ENCODE results near the gene SUN1. TPM values are rescaled to one million over a fixed set of nuclear protein-coding genes. Genes with fewer than 3 reads are reported as not detected.

SUN1 gene
- total and polyA plus RNA-seq, 2 donors (not counting 1 experiment from before 2014, with no cell fraction given) = 185 to 220 TPM

GRCh38 chr7:856444-857095 is 24.3 kb downstream of the SUN1 start:
- Histone ChIP-seq H3K4me3 (replicated peaks in 1 of 4; ENCODE audit: control extremely low read depth in 1 of 4, insufficient read depth in 1 of 4, low read depth in 3 of 4, low read length in 4 of 4) (no peak overlapping the region), H3K4me2 (ENCODE audit: extremely low read depth, insufficient read depth, low read length) (no peak overlapping the region), H3K79me2 (ENCODE audit: control insufficient read depth, insufficient read depth, low read length) (no peaks in the 10 kb centered on the region), H4K20me1 (ENCODE audit: control insufficient read depth, extremely low read depth, insufficient read depth, low read length) (no peaks in the 10 kb centered on the region), H3K4me1 (ENCODE audit: control insufficient read depth, extremely low read depth, insufficient read depth, low read length) (no peaks in the 10 kb centered on the region), H3K27ac (ENCODE audit: insufficient read depth, low read length) (no peak overlapping the region), H3K9ac (ENCODE audit: insufficient read depth, low read length) (no peak overlapping the region), H3K36me3 (ENCODE audit: control insufficient read depth, insufficient read depth, low read length) (peaks cover 55% of the 10 kb centered on the region), H3K9me3 (ENCODE audit: control insufficient read depth, insufficient read depth, low read depth, low read length) (no peaks in the 10 kb centered on the region), H2AFZ (ENCODE audit: low read length) (no peak overlapping the region), H3K27me3 (ENCODE audit: control insufficient read depth, insufficient read depth, low read length) (no peaks in the 10 kb centered on the region)
- TF ChIP-seq EZH2 (IDR thresholded peaks at IDR 0.05; ENCODE audit: low read length, missing control alignments) (no peak), CTCF (conservative IDR thresholded peaks at IDR 0.05 in 1 of 2, IDR thresholded peaks at IDR 0.05 in 1 of 2; ENCODE audit: low read depth in 1 of 2, low read length in 2 of 2) (no peak)
- DNase-seq (ENCODE audit: low read depth in 2 of 2) = no peak

- no peak for TF ChIP-seq CTCF (conservative IDR thresholded peaks at IDR 0.05 in 1 of 2, IDR thresholded peaks at IDR 0.05 in 1 of 2; ENCODE audit: low read depth in 1 of 2, low read length in 2 of 2)
- no peak for TF ChIP-seq EZH2 (IDR thresholded peaks at IDR 0.05; ENCODE audit: low read length, missing control alignments)
- Histone ChIP-seq H3K4me3 (replicated peaks in 1 of 4; ENCODE audit: control extremely low read depth in 1 of 4, insufficient read depth in 1 of 4, low read depth in 3 of 4, low read length in 4 of 4) (no peak overlapping the region), H3K27ac (ENCODE audit: insufficient read depth, low read length) (peak overlapping the region; percentile 23), H4K20me1 (ENCODE audit: control insufficient read depth, extremely low read depth, insufficient read depth, low read length) (no peaks in the 10 kb centered on the region), H2AFZ (ENCODE audit: low read length) (no peak overlapping the region), H3K4me2 (ENCODE audit: extremely low read depth, insufficient read depth, low read length) (no peak overlapping the region), H3K9ac (ENCODE audit: insufficient read depth, low read length) (no peak overlapping the region), H3K9me3 (ENCODE audit: control insufficient read depth, insufficient read depth, low read depth, low read length) (no peaks in the 10 kb centered on the region), H3K27me3 (ENCODE audit: control insufficient read depth, insufficient read depth, low read length) (no peaks in the 10 kb centered on the region), H3K79me2 (ENCODE audit: control insufficient read depth, insufficient read depth, low read length) (no peaks in the 10 kb centered on the region), H3K36me3 (ENCODE audit: control insufficient read depth, insufficient read depth, low read length) (peaks cover 52% of the 10 kb centered on the region), H3K4me1 (ENCODE audit: control insufficient read depth, extremely low read depth, insufficient read depth, low read length) (no peaks in the 10 kb centered on the region)
- DNase-seq (ENCODE audit: low read depth in 2 of 2) = peak in 1 of 2 donors; percentile 17
These were observed 25.4 kb downstream of the SUN1 start for GRCh38 chr7:857661-858060.

GRCh38 chr7:859359-860030 is 27.2 kb downstream of the SUN1 start:
- H4K20me1 ChIP-seq (ENCODE audit: control insufficient read depth, extremely low read depth, insufficient read depth, low read length) = no peaks in the 10 kb centered on the region
- peaks cover 42% of the 10 kb centered on the region for H3K36me3 ChIP-seq (ENCODE audit: control insufficient read depth, insufficient read depth, low read length)
- H3K27ac ChIP-seq (ENCODE audit: insufficient read depth, low read length) = no peak overlapping the region
- no peaks in the 10 kb centered on the region for H3K79me2 ChIP-seq (ENCODE audit: control insufficient read depth, insufficient read depth, low read length)
- no peak overlapping the region for H3K4me3 ChIP-seq (replicated peaks in 1 of 4; ENCODE audit: control extremely low read depth in 1 of 4, insufficient read depth in 1 of 4, low read depth in 3 of 4, low read length in 4 of 4)
- no peak for TF ChIP-seq CTCF (conservative IDR thresholded peaks at IDR 0.05 in 1 of 2, IDR thresholded peaks at IDR 0.05 in 1 of 2; ENCODE audit: low read depth in 1 of 2, low read length in 2 of 2)
- TF ChIP-seq EZH2 (IDR thresholded peaks at IDR 0.05; ENCODE audit: low read length, missing control alignments) = no peak
- H3K4me2 ChIP-seq (ENCODE audit: extremely low read depth, insufficient read depth, low read length) = no peak overlapping the region
- H2AFZ ChIP-seq (ENCODE audit: low read length) = no peak overlapping the region
- no peaks in the 10 kb centered on the region for H3K4me1 ChIP-seq (ENCODE audit: control insufficient read depth, extremely low read depth, insufficient read depth, low read length)
- H3K9me3 ChIP-seq (ENCODE audit: control insufficient read depth, insufficient read depth, low read depth, low read length) = no peaks in the 10 kb centered on the region
- no peak overlapping the region for H3K9ac ChIP-seq (ENCODE audit: insufficient read depth, low read length)
- no peaks in the 10 kb centered on the region for H3K27me3 ChIP-seq (ENCODE audit: control insufficient read depth, insufficient read depth, low read length)
- no peak for DNase-seq (ENCODE audit: low read depth in 2 of 2)

Data from fibroblast of lung (primary cell).